MG63 (cell line): ENCODE measurements around the gene RABEP2. TPM values are rescaled to one million over a fixed set of nuclear protein-coding genes. Genes with fewer than 3 reads are reported as not detected.
"Not testable (repeated sequence)": the region's sequence is repeated elsewhere in the genome, so short reads cannot be mapped to it uniquely, and the experiment has no call there.

Experiments
- DNase-seq: peaks from one replicate; pipeline ENCODE4 v3.0.0-alpha.2; 2020
- H3K27me3 ChIP-seq: fragments of 250-450 bp; sonication (Bioruptor Pico); 2 replicates; pipeline ENCODE4 v1.5.1; 2020; ENCODE audit warnings: mild to moderate bottlenecking, moderate library complexity
- H3K36me3 ChIP-seq: fragments of 250-450 bp; sonication (Bioruptor Pico); 2 replicates; pipeline ENCODE4 v1.5.1; 2020; ENCODE audit warnings: mild to moderate bottlenecking, moderate library complexity
- H3K4me3 ChIP-seq: fragments of 250-450 bp; sonication (Bioruptor Pico); 2 replicates; pipeline ENCODE4 v1.5.1; 2020; ENCODE audit warnings: mild to moderate bottlenecking, moderate library complexity
- H3K9me3 ChIP-seq: fragments of 250-450 bp; sonication (Bioruptor Pico); 2 replicates; pipeline ENCODE4 v1.5.1; 2020; ENCODE audit warnings: mild to moderate bottlenecking, moderate library complexity
- total RNA-seq: library from RNA; depleted of rRNA; stranded (reverse); fragments of >200 nt; shearing (Covaris generic); gene quantifications from 2 replicates; pipeline ENCODE4 v1.2.3, GENCODE V29; 2014; ENCODE audit warnings: low replicate concordance

The RABEP2 gene
- total RNA-seq, 1 experiment from 2014 or later, result 86.2 TPM

- Histone ChIP-seq H3K9me3 (no peaks in the 10 kb centered on the region), H3K36me3 (no peaks in the 10 kb centered on the region), H3K27me3 (no peaks in the 10 kb centered on the region), H3K4me3 (no peak overlapping the region)
- DNase-seq, result no peak
These were observed 26.8 kb downstream of the RABEP2 start for GRCh38 chr16:28898266-28898665.

- H3K27me3 ChIP-seq, result no peaks in the 10 kb centered on the region
- H3K36me3 ChIP-seq, result no peaks in the 10 kb centered on the region
- DNase-seq, result no peak
- H3K9me3 ChIP-seq, result no peaks in the 10 kb centered on the region
- H3K4me3 ChIP-seq, result no peak overlapping the region
These were observed 27.2 kb downstream of the RABEP2 start for GRCh38 chr16:28897826-28898225.

DNA sequence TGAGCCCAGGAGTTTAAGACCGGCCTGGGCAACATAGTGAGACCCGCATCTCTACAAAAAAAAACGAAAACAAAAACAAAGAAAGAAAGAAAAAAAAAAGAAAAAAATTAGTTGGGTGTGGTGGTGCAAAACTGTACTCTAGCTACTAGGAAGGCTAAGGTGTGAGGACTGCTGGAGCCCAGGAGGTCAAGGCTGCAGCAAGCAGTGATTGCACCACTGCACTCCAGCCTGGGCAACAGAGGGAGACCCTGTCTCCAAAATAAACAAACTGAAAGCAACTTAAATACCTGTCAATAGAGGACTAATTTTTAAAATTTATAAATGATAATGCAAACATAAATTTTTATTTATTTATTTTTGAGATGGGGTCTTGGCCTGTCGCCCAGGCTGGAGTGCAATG, 29.4 kb downstream of the RABEP2 start:
- no peaks in the 10 kb centered on the region for H3K36me3 ChIP-seq
- H3K9me3 ChIP-seq, result no peaks in the 10 kb centered on the region
- H3K4me3 ChIP-seq, result no peak overlapping the region
- H3K27me3 ChIP-seq, result no peaks in the 10 kb centered on the region
- DNase-seq, result no peak

- no peak overlapping the region for H3K4me3 ChIP-seq
- H3K36me3 ChIP-seq, result no peaks in the 10 kb centered on the region
- H3K9me3 ChIP-seq, result no peaks in the 10 kb centered on the region
- H3K27me3 ChIP-seq, result no peaks in the 10 kb centered on the region
- DNase-seq, result no peak
These were observed 31.7 kb downstream of the RABEP2 start for GRCh38 chr16:28893291-28893690.

GRCh38 chr16:28891964-28892890, 32.8 kb downstream of the RABEP2 start:
- no peaks in the 10 kb centered on the region for H3K27me3 ChIP-seq
- DNase-seq, result no peak

DNA sequence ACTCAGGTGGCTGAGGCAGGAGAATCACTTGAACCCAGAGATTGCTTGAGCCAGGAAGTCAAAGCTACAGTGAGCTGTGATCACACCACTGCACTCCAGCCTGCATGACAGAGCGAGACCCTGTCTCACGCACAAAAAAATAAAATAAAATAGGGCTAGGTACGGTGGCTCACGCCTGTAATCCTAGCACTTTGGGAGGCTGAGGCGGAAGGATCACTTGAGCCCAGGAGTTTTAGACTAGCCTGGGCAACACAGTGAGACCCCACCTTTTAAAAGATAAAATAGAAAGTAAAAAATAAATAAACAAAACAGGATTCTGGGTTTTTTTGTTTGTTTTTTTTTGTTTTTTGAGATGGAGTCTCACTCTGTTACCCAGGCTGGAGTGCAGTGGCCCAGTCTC, 34.7 kb downstream of the RABEP2 start:
- H3K27me3 ChIP-seq, H3K9me3 ChIP-seq, H3K4me3 ChIP-seq, DNase-seq, H3K36me3 ChIP-seq: not testable (repeated sequence)

More at GRCh38 chr16:28891964-28892890, 32.8 kb downstream of the RABEP2 start:
- H3K36me3 ChIP-seq, result no peaks in the 10 kb centered on the region
- no peak overlapping the region for H3K4me3 ChIP-seq
- no peaks in the 10 kb centered on the region for H3K9me3 ChIP-seq

- H3K27me3 ChIP-seq, result no peaks in the 10 kb centered on the region
- no peak for DNase-seq
- no peaks in the 10 kb centered on the region for H3K9me3 ChIP-seq
- no peaks in the 10 kb centered on the region for H3K36me3 ChIP-seq
- H3K4me3 ChIP-seq, result no peak overlapping the region
These were observed 38.1 kb downstream of the RABEP2 start for GRCh38 chr16:28886945-28887344.

DNA sequence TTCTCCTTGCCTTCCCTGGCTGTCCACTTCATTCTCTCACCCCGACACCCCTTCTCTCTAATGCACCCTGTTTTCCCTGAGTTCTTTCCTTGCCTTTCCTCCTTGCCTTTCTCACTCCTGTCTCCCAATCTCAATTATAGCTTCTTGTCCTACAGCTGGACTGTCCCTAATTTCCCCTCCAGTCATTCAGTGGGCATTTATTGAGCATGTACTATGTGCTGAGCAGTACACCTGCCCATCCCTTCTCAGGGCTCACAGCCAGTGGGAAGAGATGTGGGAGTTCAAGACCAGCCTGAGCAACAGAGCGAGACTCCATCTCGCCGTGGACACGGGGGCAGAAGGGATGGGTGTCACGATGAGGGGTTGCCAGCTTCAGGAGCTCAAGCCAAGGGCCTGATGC, 41.0 kb downstream of the RABEP2 start:
- no peak for DNase-seq
- no peaks in the 10 kb centered on the region for H3K36me3 ChIP-seq
- H3K4me3 ChIP-seq, result no peak overlapping the region
- no peaks in the 10 kb centered on the region for H3K9me3 ChIP-seq
- H3K27me3 ChIP-seq, result no peaks in the 10 kb centered on the region

- DNase-seq, result no peak
- H3K9me3 ChIP-seq, result no peaks in the 10 kb centered on the region
- no peak overlapping the region for H3K4me3 ChIP-seq
- H3K36me3 ChIP-seq, result no peaks in the 10 kb centered on the region
- H3K27me3 ChIP-seq, result no peaks in the 10 kb centered on the region
These were observed 41.6 kb downstream of the RABEP2 start for GRCh38 chr16:28883221-28883996.

- DNase-seq, result no peak
- H3K9me3 ChIP-seq, result no peaks in the 10 kb centered on the region
- H3K27me3 ChIP-seq, result no peaks in the 10 kb centered on the region
- no peak overlapping the region for H3K4me3 ChIP-seq
- no peaks in the 10 kb centered on the region for H3K36me3 ChIP-seq
These were observed 42.4 kb downstream of the RABEP2 start for GRCh38 chr16:28882551-28883160.

GRCh38 chr16:28881565-28881964, 43.5 kb downstream of the RABEP2 start:
- not testable (repeated sequence) for H3K9me3 ChIP-seq, H3K4me3 ChIP-seq, H3K27me3 ChIP-seq, H3K36me3 ChIP-seq, DNase-seq

DNA sequence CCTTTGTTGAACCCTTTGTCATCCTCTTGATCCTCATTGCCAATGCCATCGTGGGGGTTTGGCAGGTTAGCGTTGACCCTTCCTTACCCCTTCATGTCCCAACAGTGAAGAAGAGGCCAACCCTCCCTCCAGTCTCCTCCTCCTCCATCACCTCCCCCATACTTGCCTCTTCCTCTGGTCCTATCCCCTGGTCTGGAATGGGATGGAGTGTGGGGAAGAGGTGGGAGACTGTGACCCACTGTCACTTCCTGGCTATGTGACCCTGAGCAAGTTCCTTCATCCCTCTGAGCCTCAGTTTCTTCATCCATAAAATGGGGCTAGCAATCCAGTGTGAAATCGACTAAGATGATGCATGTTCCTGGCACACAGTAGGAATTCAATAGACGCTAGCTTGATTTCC, 44.1 kb downstream of the RABEP2 start:
- DNase-seq, result no peak
- no peak overlapping the region for H3K4me3 ChIP-seq
- no peaks in the 10 kb centered on the region for H3K27me3 ChIP-seq
- H3K9me3 ChIP-seq, result no peaks in the 10 kb centered on the region
- H3K36me3 ChIP-seq, result no peaks in the 10 kb centered on the region

DNA sequence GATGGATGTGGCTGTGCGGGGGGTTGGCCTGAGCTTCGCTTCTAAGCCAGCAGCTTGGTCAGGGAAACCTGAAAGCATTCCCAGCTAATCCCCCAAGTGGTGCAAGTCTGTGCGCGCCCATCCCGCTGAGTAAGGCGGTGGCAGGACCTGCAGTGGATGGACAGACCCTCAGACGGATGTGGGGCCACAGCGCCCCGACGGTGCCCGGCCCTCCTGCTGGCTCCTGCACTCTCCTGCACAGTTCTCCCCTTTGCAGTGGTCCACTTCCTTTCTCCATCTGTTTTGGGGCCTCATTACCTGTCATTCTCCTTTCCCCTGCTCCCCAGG, 44.5 kb downstream of the RABEP2 start:
- H3K36me3 ChIP-seq, result no peaks in the 10 kb centered on the region
- no peak for DNase-seq
- no peaks in the 10 kb centered on the region for H3K9me3 ChIP-seq
- H3K4me3 ChIP-seq, result peak overlapping the region; percentile 64; the same call in 1 of the 2 replicates
- no peaks in the 10 kb centered on the region for H3K27me3 ChIP-seq

- no peaks in the 10 kb centered on the region for H3K9me3 ChIP-seq
- peak overlapping the region; percentile 64 for H3K4me3 ChIP-seq
- no peaks in the 10 kb centered on the region for H3K36me3 ChIP-seq
- DNase-seq, result peak; percentile 95
- H3K27me3 ChIP-seq, result no peaks in the 10 kb centered on the region
These were observed 45.0 kb downstream of the RABEP2 start for GRCh38 chr16:28879841-28880588.

DNA sequence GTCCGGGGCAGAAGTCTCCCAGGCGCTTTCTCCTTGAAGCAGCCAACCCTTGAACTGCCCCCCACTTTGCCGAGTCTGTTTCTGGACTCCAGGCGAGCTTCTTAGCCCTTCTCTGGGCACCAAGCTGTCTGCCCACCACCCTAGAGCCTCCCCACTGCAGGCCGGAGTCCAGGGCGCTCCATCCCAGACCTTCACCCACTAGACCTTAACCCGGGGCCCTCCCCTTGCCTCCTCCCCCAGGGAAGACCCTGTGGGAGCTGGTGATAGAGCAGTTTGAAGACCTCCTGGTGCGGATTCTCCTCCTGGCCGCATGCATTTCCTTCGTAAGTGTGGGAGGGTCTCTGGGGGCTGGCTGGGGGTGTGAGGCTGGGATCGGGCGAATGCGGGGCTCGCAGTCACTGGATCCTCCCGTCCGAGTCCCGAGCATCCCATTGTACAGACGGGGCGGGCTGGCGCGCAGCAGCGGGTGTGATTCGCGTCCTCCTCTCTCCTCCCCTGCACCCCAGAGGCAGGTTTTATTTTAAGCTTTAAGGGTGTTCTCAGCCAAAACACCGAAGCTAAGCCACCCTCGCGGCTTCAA, 45.7 kb downstream of the RABEP2 start:
- Histone ChIP-seq H3K9me3 (no peaks in the 10 kb centered on the region), H3K4me3 (peak overlapping the region; percentile 64), H3K27me3 (no peaks in the 10 kb centered on the region), H3K36me3 (peaks cover 3% of the 10 kb centered on the region)
- no peak for DNase-seq

DNA sequence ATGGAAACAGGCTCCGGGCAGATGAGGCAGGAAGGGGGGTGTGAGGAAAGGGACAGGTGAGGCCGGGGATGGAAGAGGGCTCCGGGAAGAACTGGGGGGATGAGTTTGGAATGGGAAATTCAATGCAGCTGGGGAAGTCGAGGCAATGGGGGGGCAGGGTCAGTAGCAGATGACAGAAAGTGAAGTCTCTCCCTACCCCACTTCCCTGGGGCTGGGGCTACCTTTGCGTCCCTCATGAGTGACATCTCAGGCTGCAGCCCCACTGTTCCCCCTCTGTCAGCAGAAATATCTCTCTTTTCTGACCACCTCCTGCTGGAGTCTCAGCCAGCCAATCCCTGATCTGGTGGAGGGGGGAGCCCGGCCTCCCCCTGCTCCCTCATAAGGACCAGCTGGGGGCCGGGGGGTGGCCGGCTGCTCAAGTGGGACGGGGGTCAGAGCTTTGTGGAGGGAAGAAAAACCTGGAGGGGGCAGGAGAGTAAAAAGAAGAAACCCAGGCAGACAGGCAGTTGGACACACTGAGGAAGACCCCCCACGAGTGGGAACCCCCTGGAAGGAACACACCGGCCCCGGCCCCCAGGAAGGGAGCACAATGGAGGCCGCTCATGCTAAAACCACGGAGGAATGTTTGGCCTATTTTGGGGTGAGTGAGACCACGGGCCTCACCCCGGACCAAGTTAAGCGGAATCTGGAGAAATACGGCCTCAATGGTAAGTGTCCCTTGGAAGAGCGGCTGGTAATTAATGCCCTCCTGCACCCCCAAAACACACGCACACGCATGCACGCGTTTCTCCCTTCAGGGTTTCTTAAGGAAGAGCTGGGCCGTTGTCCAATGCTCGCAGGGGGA, 46.7 kb downstream of the RABEP2 start, which contains the start of gene ATP2A1:
Gene ATP2A1 (plus strand): TSS at position 406 of the 844 bp plus-strand sequence. CDS start 184 bp downstream, at position 590.
- Histone ChIP-seq H3K27me3 (no peaks in the 10 kb centered on the region), H3K4me3 (peak within 1 kb of the TSS; percentile 64), H3K9me3 (no peaks in the 10 kb centered on the region), H3K36me3 (peaks cover 13% of the 10 kb centered on the region)
- DNase-seq, result no peak
